ENCODE results near the gene PRICKLE1. TPM values are rescaled to one million over a fixed set of nuclear protein-coding genes. Genes with fewer than 3 reads are reported as not detected.

Gene PRICKLE1
- total RNA-seq, 4 donors from 2014 or later = 0.19 to 8.0 (median 2.7) TPM

- Histone ChIP-seq H3K9me3 (no peaks in the 10 kb centered on the region), H3K27me3 (no peaks in the 10 kb centered on the region), H3K36me3 (no peaks in the 10 kb centered on the region), H3K4me1 (peaks cover 0 to 33% (median 0%) of the 10 kb centered on the region in 3 donors), H3K4me3 (no peak overlapping the region), H3K27ac (peak overlapping the region in 1 of 4 donors; percentile 47)
- intact Hi-C loops (cut with DNase I) = no loop called here
- 41 to 58% methylated on average over 3 of the region's 3 CpGs for WGBS, 2 donors
- no peak for DNase-seq
- TF ChIP-seq CTCF (IDR thresholded peaks at IDR 0.05) = no peak
- no peak for TF ChIP-seq POLR2A (IDR thresholded peaks at IDR 0.05)
Measured at GRCh38 chr12:42475106-42475505, 114.4 kb downstream of the PRICKLE1 start.

- peak overlapping the region in 3 of 4 donors; percentile 16 to 69 (median 42) for H3K27ac ChIP-seq
- intact Hi-C loops (cut with DNase I) = no loop called here
- no peak overlapping the region for H3K4me3 ChIP-seq
- H3K36me3 ChIP-seq = no peaks in the 10 kb centered on the region
- H3K27me3 ChIP-seq = no peaks in the 10 kb centered on the region
- H3K9me3 ChIP-seq = no peaks in the 10 kb centered on the region
- DNase-seq = no peak
- H3K4me1 ChIP-seq = peaks cover 0 to 33% (median 0%) of the 10 kb centered on the region in 3 donors
- TF ChIP-seq CTCF (IDR thresholded peaks at IDR 0.05) (no peak), POLR2A (IDR thresholded peaks at IDR 0.05) (no peak)
- 8 to 21% methylated on average over 2 of the region's 2 CpGs for WGBS, 2 donors
Measured at GRCh38 chr12:42474391-42474790, 115.2 kb downstream of the PRICKLE1 start.

GRCh38 chr12:42473561-42473960, 116.0 kb downstream of the PRICKLE1 start:
- TF ChIP-seq POLR2A (IDR thresholded peaks at IDR 0.05) (no peak), CTCF (IDR thresholded peaks at IDR 0.05) (no peak)
- Histone ChIP-seq H3K27ac (peak overlapping the region in 2 of 4 donors; percentile 42 to 69), H3K27me3 (no peaks in the 10 kb centered on the region), H3K36me3 (peaks cover 0 to 3% (median 0%) of the 10 kb centered on the region in 3 donors), H3K4me1 (peaks cover 0 to 39% (median 0%) of the 10 kb centered on the region in 3 donors), H3K9me3 (no peaks in the 10 kb centered on the region), H3K4me3 (no peak overlapping the region)
- intact Hi-C loops (cut with DNase I) = no loop called here
- 45 to 74% methylated on average over 1 of the region's 1 CpG for WGBS, 2 donors
- no peak for DNase-seq

- WGBS, 2 donors = 53 to 64% methylated on average over 1 of the region's 1 CpG
- no peaks in the 10 kb centered on the region for H3K9me3 ChIP-seq
- no peaks in the 10 kb centered on the region for H3K27me3 ChIP-seq
- peaks cover 0 to 41% (median 0%) of the 10 kb centered on the region in 3 donors for H3K4me1 ChIP-seq
- intact Hi-C loops (cut with DNase I) = no loop called here
- no peak for DNase-seq
- peak overlapping the region in 2 of 4 donors; percentile 42 to 69 for H3K27ac ChIP-seq
- peaks cover 0 to 7% (median 0%) of the 10 kb centered on the region in 3 donors for H3K36me3 ChIP-seq
- TF ChIP-seq POLR2A (IDR thresholded peaks at IDR 0.05) (no peak), CTCF (IDR thresholded peaks at IDR 0.05) (no peak)
- H3K4me3 ChIP-seq = no peak overlapping the region
Measured at GRCh38 chr12:42473130-42473529, 116.4 kb downstream of the PRICKLE1 start.

- TF ChIP-seq CTCF (IDR thresholded peaks at IDR 0.05) = no peak
- TF ChIP-seq POLR2A (IDR thresholded peaks at IDR 0.05) = no peak
- 81% methylated on average over 3 of the region's 3 CpGs for WGBS, 2 donors
- intact Hi-C loops (cut with DNase I) = no loop called here
- no peak for DNase-seq
- no peak overlapping the region for H3K4me3 ChIP-seq
- H3K9me3 ChIP-seq = no peaks in the 10 kb centered on the region
- peaks cover 0 to 41% (median 0%) of the 10 kb centered on the region in 3 donors for H3K4me1 ChIP-seq
- H3K27ac ChIP-seq = peak overlapping the region in 1 of 4 donors; percentile 69
- H3K36me3 ChIP-seq = peaks cover 0 to 7% (median 0%) of the 10 kb centered on the region in 3 donors
- H3K27me3 ChIP-seq = no peaks in the 10 kb centered on the region
Measured at GRCh38 chr12:42472376-42472775, 117.2 kb downstream of the PRICKLE1 start.
